ENCODE results near the gene RHOBTB3. TPM values are rescaled to one million over a fixed set of nuclear protein-coding genes. Genes with fewer than 3 reads are reported as not detected.
"Not testable (repeated sequence)": the region's sequence is repeated elsewhere in the genome, so short reads cannot be mapped to it uniquely, and the experiment has no call there.

RHOBTB3 gene, protein sequence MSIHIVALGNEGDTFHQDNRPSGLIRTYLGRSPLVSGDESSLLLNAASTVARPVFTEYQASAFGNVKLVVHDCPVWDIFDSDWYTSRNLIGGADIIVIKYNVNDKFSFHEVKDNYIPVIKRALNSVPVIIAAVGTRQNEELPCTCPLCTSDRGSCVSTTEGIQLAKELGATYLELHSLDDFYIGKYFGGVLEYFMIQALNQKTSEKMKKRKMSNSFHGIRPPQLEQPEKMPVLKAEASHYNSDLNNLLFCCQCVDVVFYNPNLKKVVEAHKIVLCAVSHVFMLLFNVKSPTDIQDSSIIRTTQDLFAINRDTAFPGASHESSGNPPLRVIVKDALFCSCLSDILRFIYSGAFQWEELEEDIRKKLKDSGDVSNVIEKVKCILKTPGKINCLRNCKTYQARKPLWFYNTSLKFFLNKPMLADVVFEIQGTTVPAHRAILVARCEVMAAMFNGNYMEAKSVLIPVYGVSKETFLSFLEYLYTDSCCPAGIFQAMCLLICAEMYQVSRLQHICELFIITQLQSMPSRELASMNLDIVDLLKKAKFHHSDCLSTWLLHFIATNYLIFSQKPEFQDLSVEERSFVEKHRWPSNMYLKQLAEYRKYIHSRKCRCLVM
- 56.7 and 57.0 TPM in 2 replicates for total RNA-seq (2014; rRNA removed; shearing (Covaris generic))
- 45.0 and 63.4 TPM in 2 replicates for polyA plus RNA-seq (2015; cell fraction: cytosol; rRNA removed)
- polyA plus RNA-seq (2015; cell fraction: nucleus; rRNA removed), result 39.2 and 65.1 TPM in 2 replicates

DNA sequence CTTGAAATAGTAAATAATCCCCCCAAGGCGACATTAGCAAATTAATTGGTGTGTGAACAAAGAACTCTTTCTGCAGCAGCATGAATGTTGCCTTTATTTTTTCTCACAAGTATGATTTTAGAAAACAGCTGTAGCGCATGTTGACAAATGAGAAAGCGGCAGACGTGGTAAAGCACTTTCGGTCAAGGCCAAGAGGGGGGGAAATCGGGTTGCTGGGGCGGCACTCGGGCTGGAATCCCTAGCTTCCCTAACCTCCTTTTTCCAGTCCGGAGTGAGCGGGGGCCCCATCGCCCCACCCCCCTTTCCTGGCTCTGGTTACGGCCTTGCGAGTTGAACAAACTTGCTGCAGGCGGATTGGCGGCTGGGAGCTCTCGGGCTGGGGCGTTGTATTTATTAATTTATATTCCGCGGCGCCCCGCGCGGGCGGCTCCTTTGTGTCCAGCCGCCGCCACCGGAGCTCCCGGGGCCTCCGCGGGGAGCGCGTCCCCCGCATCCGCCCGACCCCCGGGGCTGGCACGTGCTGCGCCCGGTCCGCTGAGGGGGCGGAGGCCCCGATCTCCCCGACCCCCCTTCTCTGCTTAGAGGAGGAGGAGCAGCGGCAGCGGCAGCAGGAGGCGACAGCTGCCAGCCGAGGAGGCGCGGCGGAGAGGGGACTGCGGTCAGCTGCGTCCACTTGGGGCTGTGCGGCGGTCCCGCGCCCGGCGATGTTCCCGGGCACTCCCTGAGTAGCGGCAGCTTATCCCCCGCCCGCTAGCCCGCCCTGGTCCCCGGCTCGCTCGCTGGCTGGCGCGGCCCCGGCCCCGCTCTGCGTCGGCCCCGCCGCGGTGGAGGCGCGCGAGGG, at the start of gene RHOBTB3:
Gene RHOBTB3, plus strand, starts transcription at position 607 of the 841 bp plus-strand sequence. CDS start 347 bp downstream, outside the sequence.
- in situ Hi-C loops (cut with HindIII; ENCODE audit: low pct_unique_long_range_greater_than_20kb, low sequenced_read_pairs), result no loop called here
- peak; percentile 94 for DNase-seq (ENCODE audit: low read depth, low spot score)

DNA sequence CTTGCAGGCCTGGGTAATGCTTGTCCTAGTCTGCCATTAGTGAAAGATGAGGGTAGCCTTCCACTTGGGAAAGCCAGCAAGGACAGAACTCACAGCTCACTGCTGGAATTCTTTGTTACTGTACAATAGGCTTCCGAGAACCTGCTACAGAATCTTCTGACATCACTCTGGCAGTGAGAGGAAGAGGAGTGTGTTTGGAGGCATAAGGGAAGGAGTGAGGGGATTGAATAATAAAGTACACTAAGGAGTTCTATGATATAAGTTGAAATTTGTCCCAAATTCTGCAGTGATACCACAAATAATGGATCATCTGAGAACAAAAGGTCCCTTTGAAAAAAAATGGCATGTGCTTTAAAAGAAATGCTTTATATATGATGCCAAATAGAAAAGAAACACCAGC, 48.2 kb upstream of the RHOBTB3 start, which contains the start of gene SPATA9:
Gene SPATA9, minus strand, starts transcription at position 101 of the 400 bp plus-strand sequence. CDS start 137 bp downstream, outside the sequence.
- no peak for DNase-seq (ENCODE audit: low read depth, low spot score)
- in situ Hi-C loops (cut with HindIII; ENCODE audit: low pct_unique_long_range_greater_than_20kb, low sequenced_read_pairs), result no loop called here

GRCh38 chr5:95684361-95684760, 46.8 kb upstream of the RHOBTB3 start:
- peak; percentile 75 for DNase-seq (ENCODE audit: low read depth, low spot score)
- in situ Hi-C loops (cut with HindIII; ENCODE audit: low pct_unique_long_range_greater_than_20kb, low sequenced_read_pairs), result no loop called here

DNA sequence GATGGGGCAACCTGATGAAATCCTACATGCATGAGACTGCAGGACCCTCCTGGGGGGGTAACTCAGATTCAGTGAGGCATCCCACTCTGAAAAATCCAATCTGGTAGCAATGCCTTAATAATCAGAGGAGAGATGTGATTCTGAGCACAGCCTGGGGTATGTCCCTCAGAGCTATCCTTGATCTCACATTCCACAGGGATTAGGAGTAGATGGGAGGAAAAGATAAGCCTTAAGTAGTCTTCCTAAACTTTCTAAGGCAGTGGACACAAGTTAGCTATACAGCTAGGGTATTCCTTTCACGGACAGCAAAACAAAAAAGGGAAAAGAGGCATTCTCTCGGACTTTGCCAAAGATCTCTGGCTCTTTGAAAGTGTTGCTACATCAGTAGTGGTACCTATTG, 44.5 kb upstream of the RHOBTB3 start:
- DNase-seq (ENCODE audit: low read depth, low spot score), result no peak
- in situ Hi-C loops (cut with HindIII; ENCODE audit: low pct_unique_long_range_greater_than_20kb, low sequenced_read_pairs), result no loop called here

- in situ Hi-C loops (cut with HindIII; ENCODE audit: low pct_unique_long_range_greater_than_20kb, low sequenced_read_pairs), result no loop called here
- no peak for DNase-seq (ENCODE audit: low read depth, low spot score)
These were observed 41.5 kb upstream of the RHOBTB3 start for GRCh38 chr5:95689680-95690079.

DNA sequence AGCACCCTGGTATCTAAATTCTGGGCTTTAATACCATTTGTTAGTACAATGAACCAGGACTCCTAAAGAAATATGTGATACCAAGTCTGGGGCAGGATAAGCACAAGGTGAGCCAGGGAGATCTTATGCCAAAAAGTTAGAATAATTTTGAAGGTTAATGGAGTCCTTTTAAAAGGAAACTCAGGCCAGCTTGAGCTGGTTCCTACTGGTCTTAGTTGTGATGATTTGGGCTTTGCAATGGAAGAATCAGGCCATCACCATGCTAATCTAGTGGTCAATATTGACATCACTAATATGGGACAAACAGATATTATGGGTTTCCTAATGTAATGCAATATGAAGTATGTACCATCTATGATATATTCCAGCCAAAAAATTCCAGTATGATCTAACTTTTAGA, 40.8 kb upstream of the RHOBTB3 start:
- in situ Hi-C loops (cut with HindIII; ENCODE audit: low pct_unique_long_range_greater_than_20kb, low sequenced_read_pairs), result no loop called here
- DNase-seq (ENCODE audit: low read depth, low spot score), result no peak

DNA sequence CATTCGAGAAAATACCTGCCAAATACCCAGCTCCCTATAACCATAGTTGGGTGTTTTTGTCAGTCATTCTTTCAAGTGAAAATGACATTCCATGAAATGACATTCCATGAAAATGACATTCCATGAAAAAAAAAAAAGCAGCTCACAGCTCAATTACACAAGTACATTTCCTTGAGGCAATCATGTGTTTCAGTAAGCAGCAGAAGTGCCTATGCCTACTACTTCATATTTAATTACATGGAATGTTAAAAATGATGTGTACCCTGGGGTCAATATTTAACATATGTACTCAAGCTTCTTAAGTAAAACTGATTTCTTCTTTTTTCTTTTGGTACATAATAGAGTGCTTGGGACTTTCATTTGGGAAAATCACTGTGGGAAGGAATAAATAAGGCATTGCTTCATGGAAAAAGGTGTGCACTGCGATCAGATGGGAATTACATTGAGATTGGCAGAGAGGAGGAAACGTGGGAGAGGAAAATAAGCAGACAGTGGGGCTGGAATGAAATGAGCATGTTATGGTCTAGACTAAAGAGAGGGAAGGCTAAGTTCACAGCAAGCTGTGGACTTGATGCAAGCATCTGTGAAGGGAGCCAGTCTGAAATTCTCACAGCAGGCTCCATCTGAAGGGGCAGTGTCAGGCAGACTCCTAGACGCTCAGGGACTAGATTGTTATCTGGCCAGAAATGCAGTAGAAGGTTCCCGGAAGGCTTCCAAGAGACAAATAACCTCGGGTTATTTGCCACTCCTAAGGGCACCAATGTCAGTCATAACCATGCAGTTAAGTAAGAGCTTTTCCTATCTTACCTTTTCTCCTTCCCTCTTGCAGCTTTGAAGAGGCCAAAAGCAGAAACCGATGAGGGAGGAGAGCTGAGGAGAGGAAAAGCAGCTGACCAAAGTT, 33.1 kb upstream of the RHOBTB3 start:
- in situ Hi-C loops (cut with HindIII; ENCODE audit: low pct_unique_long_range_greater_than_20kb, low sequenced_read_pairs), result no loop called here
- DNase-seq (ENCODE audit: low read depth, low spot score), result no peak

DNA sequence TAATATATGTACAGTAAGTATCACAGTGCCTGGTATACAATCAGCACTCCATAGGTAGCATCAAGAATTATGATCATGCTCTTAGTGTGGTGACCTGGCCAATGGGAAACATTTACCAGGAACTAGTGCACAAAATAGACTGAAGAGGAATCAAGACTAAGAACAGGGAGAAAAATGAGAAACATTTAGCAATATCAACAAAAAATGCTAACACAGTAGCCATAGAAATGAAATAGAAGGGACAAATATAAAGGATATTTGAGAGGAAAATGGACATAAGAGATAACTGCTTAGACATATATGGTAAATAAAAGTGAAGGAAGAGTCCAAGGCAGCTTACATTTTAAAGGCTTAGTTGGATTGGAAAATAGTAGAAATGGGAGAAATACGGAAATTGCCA, 31.8 kb upstream of the RHOBTB3 start:
- in situ Hi-C loops (cut with HindIII; ENCODE audit: low pct_unique_long_range_greater_than_20kb, low sequenced_read_pairs), result no loop called here
- no peak for DNase-seq (ENCODE audit: low read depth, low spot score)

GRCh38 chr5:95701074-95701473, 30.1 kb upstream of the RHOBTB3 start:
- DNase-seq (ENCODE audit: low read depth, low spot score), result no peak
- in situ Hi-C loops (cut with HindIII; ENCODE audit: low pct_unique_long_range_greater_than_20kb, low sequenced_read_pairs), result no loop called here

DNA sequence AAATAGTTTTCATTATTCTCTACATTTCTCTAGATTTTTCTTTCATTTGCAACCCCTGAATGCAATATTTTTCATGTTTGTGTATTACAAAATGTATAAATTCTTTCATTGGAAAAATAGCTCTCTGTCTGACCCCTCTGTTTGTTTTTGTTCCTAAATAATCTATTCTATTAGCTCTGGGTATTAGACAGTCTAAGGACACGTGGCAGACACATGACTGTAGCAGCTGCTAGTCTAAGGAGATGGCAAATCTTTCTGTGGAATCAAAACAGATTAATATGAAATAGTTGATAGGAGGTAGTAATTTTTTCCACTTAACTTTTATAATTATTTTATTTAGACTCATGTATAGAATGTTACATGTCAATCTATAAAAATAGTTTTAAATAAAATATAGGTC, 27.0 kb upstream of the RHOBTB3 start:
- no peak for DNase-seq (ENCODE audit: low read depth, low spot score)
- in situ Hi-C loops (cut with HindIII; ENCODE audit: low pct_unique_long_range_greater_than_20kb, low sequenced_read_pairs), result no loop called here

DNA sequence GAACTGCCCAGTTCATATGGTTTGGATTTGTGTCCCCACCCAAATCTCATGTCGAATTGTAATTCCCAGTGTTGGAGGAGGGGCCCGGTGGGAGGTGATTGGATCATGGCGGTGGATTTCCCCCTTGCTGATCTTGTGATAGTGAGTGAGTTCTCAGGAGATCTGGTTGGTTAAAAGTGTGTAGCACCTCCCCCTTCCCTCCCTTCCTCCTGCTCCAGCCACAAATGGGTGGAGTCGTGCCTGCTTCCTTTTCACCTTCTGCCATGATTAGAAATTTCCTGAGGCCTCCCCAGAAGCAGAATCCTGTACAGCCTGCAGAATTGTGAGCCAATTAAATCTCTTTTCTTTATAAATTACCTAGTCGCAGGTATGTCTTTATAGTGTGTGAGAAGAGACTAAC, 24.9 kb upstream of the RHOBTB3 start:
- DNase-seq (ENCODE audit: low read depth, low spot score); in situ Hi-C loops (cut with HindIII; ENCODE audit: low pct_unique_long_range_greater_than_20kb, low sequenced_read_pairs): not testable (repeated sequence)

GRCh38 chr5:95707055-95707454, 24.1 kb upstream of the RHOBTB3 start:
- no peak for DNase-seq (ENCODE audit: low read depth, low spot score)
- in situ Hi-C loops (cut with HindIII; ENCODE audit: low pct_unique_long_range_greater_than_20kb, low sequenced_read_pairs), result no loop called here

- DNase-seq (ENCODE audit: low read depth, low spot score); in situ Hi-C loops (cut with HindIII; ENCODE audit: low pct_unique_long_range_greater_than_20kb, low sequenced_read_pairs): not testable (repeated sequence)
These were observed 23.5 kb upstream of the RHOBTB3 start for GRCh38 chr5:95707534-95708188.

GRCh38 chr5:95708876-95709275, 22.3 kb upstream of the RHOBTB3 start:
- DNase-seq (ENCODE audit: low read depth, low spot score), result no peak
- in situ Hi-C loops (cut with HindIII; ENCODE audit: low pct_unique_long_range_greater_than_20kb, low sequenced_read_pairs), result no loop called here

- in situ Hi-C loops (cut with HindIII; ENCODE audit: low pct_unique_long_range_greater_than_20kb, low sequenced_read_pairs), result no loop called here
- peak; percentile 6 for DNase-seq (ENCODE audit: low read depth, low spot score)
These were observed 21.0 kb upstream of the RHOBTB3 start for GRCh38 chr5:95709967-95710650.
